HG02763 (cell line): ENCODE results near the gene SNRNP70.
"Not testable (repeated sequence)": the region's sequence is repeated elsewhere in the genome, so short reads cannot be mapped to it uniquely, and the experiment has no call there.

ENCODE experiments used
- ATAC-seq: cut with Tn5 transposase; IDR thresholded peaks from one replicate; pipeline ENCODE4 v1.9.1; 2021; ENCODE audit warnings: mild to moderate bottlenecking, moderate library complexity; ENCODE audit not compliant: unreplicated experiment

The SNRNP70 gene, protein sequence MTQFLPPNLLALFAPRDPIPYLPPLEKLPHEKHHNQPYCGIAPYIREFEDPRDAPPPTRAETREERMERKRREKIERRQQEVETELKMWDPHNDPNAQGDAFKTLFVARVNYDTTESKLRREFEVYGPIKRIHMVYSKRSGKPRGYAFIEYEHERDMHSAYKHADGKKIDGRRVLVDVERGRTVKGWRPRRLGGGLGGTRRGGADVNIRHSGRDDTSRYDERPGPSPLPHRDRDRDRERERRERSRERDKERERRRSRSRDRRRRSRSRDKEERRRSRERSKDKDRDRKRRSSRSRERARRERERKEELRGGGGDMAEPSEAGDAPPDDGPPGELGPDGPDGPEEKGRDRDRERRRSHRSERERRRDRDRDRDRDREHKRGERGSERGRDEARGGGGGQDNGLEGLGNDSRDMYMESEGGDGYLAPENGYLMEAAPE

DNA sequence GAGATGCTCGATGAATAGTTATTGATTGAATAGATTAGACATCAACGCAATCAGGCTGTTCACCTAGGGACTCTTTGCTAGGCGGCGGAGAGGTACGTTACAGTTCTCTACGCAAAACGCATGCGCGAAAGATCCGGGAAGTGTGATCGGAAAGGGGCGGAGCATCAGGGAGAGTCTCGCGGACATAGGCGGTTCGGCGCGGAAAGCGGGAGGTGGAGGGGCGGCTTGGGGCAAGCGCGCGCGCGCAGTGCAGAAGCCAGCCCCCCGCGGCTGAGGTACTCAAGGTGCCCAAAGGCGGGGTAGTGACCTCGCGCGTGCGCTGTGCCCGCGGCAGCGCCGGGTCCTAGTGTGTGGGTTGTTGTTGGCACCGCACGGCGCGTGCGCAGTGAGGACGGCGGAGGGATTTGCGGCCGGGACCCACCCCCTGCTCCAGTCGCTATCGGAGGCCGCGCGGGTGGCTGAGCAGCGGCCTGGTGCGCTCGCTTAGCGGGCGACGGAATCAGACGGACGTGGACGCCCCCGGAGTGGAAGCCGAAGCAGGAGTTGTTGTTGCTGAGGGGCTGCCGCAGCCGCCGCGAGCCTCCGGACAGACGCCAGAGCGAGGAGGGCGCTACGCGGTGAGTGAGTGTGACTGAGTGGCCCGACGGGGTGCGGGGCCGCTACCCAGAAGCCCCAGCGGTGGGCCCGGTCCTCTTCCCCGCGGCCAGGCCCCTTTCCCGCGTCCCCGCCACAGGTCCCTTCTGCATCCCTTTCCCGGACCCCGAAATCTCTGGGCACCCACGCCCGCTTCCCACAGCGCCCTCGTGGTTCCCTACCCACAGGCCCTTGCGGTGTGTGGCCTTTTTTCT, at the start of gene SNRNP70:
TSS of gene SNRNP70 (plus strand) at position 432 of the 848 bp plus-strand sequence. CDS start 964 bp downstream, outside the sequence.
- ATAC-seq, result peak; percentile 88

DNA sequence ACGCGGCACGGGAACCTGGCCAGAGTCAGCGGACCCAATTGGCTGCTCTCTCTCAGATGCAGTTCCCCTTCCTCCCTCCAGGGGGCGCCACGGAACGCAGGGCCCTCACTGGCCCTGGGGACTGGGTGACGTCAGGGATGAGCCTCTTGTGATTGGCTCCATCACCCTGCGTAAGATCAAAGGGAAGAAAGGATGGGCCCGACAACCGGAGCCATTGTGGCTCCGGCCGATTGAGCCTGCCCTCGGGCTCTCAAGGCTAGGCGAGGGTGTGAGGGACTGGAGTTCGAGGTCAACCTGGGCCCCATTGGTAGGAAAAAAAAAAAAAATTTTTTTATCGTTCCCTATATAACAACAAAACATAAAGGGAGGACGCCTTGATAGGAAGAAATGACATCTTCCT, 48.4 kb upstream of the SNRNP70 start, which contains the start of gene CGB1:
TSS of gene CGB1 (minus strand) at position 81 of the 400 bp plus-strand sequence. CDS start 184 bp downstream, outside the sequence.
- not testable (repeated sequence) for ATAC-seq

DNA sequence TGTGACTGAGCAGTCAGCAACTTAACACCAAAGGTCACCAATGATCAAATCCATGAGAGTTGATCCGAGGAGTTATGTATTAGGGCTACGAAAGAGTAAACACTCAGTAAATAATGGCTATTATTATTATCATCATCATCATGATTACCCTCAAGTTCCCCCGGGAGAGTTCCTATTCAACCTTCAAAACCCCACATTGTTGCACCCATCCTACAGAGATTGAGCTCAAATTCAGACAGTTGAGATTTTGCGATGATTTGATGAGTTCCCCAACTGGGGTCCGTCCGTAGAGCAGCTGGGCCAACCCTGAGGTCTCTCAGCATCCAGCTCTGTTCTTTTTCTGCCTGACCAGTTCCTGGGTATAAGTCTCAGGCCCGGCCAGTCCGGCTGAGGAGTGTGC, 47.1 kb upstream of the SNRNP70 start:
- ATAC-seq, result not testable (repeated sequence)

DNA sequence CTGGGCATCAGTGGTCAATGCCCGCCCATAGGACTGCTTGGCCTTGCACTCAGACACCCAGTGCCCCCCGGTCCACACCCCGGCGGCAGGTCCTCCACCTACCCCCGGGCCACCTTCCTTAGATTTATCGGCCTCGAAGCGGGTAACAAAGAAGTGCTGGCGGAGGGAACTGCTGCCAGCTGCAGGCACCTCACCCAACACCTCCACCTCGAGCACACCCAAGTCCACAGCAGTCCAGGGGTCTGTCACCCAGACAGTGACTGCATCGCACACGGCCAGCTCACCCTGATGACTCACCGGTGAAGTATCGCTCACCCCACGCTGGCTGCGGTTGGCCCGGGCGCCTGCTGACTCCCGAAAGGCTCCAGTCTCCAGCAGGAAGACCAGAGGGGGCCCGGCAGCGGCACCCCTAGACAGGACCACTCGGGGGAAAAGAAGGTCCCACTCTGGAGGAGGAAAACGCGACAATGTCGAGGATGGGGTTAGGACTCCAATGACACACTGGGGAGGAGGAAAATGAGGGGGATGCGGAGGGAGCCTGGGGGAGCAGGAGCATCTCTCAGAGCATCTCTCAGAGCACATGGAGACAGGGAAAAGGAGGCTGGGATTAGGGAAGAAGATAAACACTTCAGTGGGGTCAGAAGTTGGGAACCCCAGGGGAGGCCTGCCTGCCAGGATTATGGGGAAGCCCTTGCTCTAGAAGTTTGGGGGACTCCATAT, 46.5 kb upstream of the SNRNP70 start:
- not testable (repeated sequence) for ATAC-seq

DNA sequence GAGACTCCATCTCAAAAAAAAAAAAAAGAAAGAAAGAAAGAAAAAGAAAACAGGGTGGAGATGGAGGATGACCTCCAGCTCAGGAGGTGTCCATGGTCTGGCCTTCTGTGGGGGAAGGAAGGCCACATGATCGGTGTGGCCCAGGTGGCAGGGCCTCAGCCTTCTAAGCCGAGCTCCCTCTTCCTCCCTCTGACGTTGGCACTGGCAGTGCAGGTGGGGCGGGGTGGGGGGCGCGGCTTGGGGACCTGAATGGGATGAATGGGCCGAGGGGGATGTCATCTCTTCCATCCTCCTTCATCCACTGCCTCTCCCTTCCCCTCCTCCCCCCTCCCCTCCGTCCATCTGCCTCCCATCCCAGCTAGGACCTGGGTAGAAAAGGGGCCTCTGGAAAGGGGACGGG, 45.5 kb upstream of the SNRNP70 start:
- not testable (repeated sequence) for ATAC-seq

DNA sequence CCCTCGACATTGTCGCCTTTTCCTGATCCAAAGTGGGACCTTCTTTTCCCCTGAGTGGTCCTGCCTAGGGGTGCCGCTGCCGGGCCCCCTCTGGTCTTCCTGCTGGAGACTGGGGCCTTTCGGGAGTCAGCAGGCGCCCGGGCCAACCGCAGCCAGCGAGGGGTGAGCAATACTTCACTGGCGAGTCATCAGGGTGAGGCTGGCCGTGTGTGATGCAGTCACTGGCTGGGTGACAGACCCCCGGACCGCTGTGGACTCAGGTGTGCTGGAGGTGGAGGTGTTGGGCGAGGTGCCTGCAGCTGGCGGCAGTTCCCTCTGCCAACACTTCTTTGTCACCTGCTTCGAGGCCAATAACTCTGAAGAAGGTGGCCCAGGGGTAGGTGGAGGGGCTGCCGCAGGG, 43.1 kb upstream of the SNRNP70 start:
- ATAC-seq, result no peak

DNA sequence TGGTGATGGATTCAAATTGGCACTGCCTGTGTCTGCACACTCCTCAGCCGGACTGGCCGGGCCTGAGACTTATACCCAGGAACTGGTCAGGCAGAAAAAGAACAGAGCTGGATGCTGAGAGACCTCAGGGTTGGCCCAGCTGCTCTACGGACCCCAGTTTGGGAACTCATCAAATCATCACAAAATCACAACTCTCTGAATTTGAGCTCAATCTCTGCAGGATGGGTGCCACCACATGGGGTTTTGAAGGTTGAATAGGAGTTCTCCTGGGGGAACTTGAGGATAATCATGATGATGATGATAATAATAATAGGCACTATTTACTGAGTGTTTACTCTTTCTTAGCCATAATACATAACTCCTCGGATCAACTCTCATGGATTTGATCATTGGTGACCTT, 42.6 kb upstream of the SNRNP70 start:
- ATAC-seq, result not testable (repeated sequence)

DNA sequence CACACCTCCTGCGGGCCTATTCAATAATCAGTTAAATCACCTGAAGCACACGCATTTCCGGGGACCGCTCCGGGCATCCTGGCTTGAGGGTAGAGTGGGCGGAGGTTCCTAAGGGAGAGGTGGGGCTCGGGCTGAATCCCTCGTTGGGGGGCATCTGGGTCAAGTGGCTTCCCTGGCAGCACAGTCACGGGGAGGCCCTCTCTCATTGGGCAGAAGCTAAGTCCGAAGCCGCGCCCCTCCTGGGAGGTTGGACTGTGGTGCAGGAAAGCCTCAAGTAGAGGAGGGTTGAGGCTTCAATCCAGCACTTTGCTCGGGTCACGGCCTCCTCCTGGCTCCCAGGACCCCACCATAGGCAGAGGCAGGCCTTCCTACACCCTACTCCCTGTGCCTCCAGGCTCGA, 41.7 kb upstream of the SNRNP70 start, which contains the start of gene CGB5:
TSS of gene CGB5 (plus strand) at position 301 of the 400 bp plus-strand sequence. CDS start 362 bp downstream, outside the sequence.
- not testable (repeated sequence) for ATAC-seq

DNA sequence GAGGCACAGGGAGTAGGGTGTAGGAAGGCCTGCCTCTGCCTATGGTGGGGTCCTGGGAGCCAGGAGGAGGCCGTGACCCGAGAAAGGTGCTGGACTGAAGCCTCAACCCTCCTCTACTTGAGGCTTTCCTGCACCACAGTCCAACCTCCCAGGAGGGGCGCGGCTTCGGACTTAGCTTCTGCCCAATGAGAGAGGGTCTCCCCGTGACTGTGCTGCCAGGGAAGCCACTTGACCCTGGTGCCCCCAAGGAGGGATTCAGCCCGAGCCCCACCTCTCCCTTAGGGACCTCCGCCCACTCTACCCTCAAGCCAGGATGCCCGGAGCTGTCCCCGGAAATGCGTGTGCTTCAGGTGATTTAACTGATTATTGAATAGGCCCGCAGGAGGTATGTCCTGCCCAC, 36.2 kb upstream of the SNRNP70 start, which contains the start of gene CGB8:
TSS of gene CGB8 (minus strand) at position 101 of the 400 bp plus-strand sequence. CDS start 372 bp downstream, outside the sequence.
- not testable (repeated sequence) for ATAC-seq

DNA sequence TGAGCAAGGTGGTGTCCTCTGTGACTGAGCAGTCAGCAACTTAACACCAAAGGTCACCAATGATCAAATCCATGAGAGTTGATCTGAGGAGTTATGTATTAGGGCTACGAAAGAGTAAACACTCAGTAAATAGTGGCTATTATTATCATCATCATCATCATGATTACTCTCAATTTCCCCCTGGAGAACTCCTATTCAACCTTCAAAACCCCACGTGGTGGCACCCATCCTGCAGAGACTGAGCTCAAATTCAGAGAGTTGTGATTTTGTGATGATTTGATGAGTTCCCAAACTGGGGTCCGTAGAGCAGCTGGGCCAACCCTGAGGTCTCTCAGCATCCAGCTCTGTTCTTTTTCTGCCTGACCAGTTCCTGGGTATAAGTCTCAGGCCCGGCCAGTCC, 35.4 kb upstream of the SNRNP70 start:
- not testable (repeated sequence) for ATAC-seq

DNA sequence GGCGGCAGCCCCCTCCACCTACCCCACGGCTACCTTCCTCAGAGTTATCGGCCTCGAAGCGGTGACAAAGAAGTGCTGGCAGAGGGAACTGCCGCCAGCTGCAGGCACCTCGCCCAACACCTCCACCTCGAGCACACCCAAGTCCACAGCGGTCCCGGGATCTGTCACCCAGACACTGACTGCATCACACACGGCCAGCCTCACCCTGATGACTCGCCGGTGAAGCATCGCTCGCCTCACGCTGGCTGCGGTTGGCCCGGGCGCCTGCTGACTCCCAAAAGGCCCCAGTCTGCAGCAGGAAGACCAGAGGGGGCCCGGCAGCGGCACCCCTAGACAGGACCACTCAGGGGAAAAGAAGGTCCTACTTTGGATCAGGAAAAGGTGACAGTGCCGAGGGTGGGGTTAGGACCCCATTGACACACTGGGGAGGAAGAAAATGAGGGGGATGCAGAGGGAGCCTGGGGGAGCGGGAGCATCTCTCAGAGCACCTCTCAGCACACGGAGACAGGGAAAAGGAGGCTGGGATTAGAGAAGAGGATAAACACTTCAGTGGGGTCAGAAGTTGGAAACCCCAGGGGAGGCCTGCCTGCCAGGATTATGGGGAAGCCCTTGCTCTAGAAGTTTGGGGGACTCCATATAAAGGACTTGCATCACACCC, 34.7 kb upstream of the SNRNP70 start:
- ATAC-seq, result not testable (repeated sequence)

DNA sequence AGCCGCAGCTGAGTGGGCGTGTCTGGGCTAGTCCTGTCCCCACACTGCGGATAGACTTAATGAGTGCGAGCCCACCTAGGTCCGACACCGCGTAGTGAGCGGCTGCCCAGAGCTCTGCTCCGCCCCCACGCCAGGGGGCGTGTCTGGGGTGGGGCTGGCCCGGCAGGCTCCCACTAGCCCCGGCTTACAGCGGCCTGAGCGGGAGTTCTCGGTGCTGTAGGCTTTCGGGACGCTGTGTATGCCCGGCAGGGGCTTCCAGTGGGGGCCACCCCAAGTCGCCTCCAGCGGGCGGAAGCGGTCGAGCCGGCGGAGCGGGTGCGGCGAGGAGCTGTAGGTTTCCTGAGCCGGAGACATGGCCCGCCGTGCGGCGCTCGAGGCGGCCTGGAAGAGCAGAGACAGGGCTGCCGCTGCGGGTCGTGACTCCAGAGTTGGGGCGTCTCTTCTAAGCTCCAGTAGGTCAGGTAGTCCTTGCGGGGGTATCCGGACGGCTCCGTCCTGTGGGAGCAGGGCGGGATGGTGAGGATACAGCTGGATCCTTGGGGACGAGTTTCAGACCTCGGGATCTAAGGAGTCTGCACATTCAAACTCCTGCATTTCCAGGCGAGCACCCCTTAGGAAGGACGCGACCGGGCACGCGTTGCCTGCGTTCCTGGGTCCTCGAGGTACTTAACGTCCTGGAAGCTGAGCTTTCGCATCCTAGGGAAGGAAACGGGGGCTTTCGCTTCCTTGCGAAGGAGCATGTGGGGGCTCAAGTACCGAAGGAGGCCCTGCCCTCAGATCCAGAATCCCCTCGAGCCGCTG, 28.9 kb upstream of the SNRNP70 start:
- no peak for ATAC-seq

DNA sequence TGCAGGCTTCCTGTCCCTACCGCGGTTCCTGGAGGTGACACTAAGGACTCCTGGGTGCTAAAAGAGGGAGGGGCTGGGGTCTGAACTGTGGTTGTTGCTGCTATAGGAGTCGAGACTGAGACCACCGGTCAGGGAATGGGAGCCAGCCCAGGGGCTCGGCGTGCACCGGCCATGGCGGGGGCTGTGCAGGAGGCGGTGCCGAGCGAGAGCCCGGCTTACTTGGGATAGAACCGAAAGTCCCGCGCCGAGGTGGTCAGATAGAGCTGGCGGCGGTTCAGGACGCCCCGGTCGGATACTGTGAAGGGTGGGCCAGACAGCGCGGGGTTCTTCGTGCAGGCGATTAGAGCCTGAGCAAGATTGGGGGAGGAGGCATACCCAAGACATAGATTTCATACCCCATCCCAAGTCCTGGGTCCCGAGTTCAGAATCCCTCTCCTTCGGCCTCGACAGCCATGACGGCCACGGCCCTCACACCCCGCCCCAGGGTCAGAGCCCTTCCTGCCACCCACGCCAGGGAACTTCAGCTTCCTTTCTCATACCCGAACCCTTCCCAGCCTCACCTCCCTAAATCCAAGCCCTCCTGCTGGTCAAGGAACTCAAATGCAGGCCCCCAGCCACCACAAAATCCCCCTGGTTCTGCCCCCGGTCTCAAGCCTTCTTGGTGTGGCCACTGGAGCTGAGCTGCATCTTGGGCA, 28.2 kb upstream of the SNRNP70 start:
- ATAC-seq, result not testable (repeated sequence)

DNA sequence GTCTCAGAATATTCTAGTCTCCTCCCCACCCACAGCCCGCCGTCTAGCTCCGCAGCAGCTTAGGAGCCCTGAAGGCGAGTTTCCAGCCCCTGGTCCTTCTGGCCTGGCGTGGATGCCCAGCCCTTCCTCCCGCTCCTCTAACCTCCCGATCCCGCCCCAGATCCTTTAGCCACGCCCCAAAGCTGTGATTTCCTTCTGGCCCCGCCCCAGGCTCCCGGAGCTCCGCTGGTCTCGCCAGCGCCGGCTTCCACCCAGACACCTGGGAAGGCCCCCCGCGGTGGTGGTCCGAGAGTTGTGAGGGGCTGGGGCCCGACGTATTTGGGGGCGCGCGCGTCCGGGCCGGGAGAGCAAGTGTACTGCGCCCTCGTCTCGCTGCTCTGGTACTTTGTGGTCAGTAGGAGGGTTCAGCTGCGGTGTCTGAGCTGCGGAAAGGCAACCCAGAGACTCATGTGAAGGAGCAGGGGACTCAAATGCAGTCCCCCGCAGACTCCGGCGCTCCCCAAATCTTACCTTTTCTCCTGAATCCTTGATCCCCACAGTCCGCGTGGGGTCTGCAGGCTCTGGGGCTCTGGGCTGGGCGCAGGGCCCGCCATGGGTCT, 27.5 kb upstream of the SNRNP70 start, which contains the start of gene CGB7:
TSS of gene CGB7 (minus strand) at position 114 of the 599 bp plus-strand sequence. CDS start 2,374 bp downstream, outside the sequence.
- no peak for ATAC-seq

DNA sequence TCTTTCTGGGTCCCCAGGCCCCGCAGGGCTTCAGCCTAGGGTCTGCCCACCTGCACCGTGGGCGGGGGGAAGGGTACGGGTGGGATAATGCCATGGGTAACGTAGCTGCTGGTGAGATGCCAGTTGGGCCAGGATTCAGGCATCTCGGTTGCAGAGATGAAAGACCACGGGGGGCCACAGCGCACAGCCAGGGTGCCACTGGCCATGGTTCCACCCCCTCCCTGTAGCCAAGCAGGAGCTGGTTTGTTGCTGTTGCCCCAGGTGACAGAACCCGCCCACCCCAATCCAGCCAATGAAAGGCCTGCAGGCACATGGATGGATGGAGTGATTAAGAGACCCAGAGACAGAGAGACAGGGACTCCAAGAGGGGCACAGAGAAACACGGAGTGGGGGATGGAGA, 26.7 kb upstream of the SNRNP70 start:
- ATAC-seq, result no peak

DNA sequence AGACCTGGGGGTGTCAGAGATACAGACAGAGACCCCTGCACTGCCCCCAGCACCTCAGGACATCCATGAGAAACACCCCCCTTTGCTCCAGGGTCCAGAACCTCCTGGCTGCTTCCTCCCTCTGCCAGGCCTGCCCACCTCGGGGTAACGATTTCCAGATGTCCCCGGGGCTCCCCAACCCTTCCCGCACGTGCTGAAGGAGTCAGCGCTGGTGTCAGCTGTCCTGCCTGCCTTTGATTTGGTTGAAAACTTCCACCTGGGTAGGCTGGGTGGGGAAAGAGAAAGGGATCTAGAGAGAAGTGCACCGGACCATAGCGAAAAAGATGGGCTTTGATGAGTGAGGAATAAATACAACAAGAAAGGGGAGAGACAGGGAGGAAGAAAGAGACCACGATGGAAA, 26.2 kb upstream of the SNRNP70 start:
- ATAC-seq, result no peak

DNA sequence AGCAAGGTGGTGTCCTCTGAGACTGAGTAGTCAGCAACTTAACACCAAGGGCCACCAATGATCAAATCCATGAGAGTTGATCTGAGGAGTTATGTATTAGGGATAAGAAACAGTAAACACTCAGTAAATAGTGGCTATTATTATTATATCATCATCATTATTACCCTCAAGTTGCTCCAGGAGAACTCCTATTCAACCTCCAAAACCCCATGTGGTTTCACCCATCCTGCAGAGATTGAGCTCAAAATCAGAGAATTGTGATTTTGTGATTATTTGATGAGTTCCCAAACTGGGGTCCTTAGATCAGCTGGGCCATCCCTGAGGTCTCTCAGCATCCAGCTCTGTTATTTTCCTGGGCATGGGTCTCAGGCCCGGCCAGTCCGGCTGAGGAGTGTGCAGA, 24.3 kb upstream of the SNRNP70 start:
- ATAC-seq, result no peak

DNA sequence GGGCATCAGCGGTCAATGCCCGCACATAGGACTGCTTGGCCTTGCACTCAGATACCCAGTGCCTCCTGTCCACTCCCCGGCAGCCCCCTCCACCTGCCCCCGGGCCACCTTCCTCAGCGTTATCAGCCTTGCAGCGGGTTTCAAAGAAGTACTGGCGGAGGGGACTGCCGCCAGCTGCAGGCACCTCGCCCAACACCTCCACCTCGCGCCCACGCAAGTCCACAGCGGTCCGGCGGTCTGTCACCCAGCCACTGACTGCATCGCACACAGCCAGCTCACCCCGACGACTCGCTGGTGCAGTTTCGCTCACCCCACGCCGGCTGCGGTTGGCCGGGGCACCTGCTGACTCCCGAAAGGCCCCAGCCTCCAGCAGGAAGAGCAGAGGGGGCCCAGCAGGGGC, 23.8 kb upstream of the SNRNP70 start:
- no peak for ATAC-seq
